Esophagus muscularis mucosa (tissue), 4 donors: ENCODE measurements around the gene PDHB.

ENCODE experiments used
- EP300 ChIP-seq: sonication (generic); formaldehyde crosslinking; IDR thresholded peaks from one replicate; pipeline ENCODE4 v1.6.1; 2017; ENCODE audit warnings: antibody characterized with exemption
- POLR2A ChIP-seq: fragments of 450-650 bp; IDR thresholded peaks from one replicate; pipeline ENCODE4 v1.6.1; 2017; ENCODE audit warnings: antibody characterized with exemption, moderate library complexity, mild to moderate bottlenecking, low read depth
- POLR2AphosphoS5 ChIP-seq, 2 donors: sonication (generic); formaldehyde crosslinking; IDR thresholded peaks; one replicate each; pipeline ENCODE4 v1.6.1; 2017; ENCODE audit warnings: antibody characterized with exemption in 2 of 2
- TF ChIP-seq, protein P1 (sequence below), 3 experiments: fragments of 200-600 bp in 2 of 3; fragments of 450-650 bp in 1 of 3; sonication (generic) in 2 of 3; IDR thresholded peaks; one replicate each; pipeline ENCODE4 v1.5.1; 2017 to 2019; ENCODE audit warnings: antibody characterized with exemption in 3 of 3, mild to moderate bottlenecking in 2 of 3, moderate library complexity in 1 of 3

DNA sequence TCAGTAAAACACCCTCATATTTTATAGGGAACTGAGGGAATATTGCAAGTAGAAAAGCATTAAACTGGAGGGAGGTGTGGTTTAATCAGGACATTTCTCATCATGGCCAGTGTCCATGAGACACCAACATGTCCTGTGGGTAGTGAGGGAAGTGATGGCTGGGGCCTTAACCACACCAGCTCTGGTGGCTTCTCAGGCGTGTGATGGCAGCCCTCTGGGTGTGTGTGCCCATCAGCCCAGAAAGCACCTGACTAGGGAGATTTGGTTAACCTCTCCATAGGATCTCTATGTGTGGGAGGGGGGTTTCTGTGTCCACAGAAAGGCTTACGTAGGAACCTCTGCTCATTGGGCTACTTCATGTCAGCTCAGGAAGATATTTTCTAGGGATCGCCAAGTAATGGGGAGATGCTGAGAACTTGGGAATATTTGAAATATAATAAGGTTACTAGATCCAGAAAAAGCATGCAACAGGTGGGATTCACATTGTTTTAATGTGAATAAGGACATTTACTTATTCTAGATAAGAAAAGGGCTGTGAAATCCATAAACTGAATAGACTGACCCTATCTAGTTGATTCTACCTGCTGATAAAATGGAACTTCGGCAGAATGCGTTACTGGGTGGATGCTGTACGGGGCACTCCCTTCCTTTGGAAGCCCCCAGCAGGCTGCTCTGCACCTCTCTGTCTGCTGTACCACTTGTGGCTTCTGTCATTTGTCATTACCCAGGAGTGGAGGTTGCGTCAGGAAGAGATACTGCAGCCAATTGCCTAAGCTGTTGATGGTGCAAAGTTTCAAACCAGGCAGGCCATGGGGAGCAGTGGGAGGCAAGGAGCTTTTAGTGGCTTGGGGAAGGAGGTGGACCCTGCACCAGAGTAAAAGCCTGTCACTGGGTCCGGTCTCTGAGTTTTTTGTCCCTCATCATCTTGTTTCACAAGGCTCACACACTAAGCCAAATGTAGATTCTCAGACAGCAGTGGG, 21.5 kb downstream of the PDHB start:
- TF ChIP-seq, protein P1, sequence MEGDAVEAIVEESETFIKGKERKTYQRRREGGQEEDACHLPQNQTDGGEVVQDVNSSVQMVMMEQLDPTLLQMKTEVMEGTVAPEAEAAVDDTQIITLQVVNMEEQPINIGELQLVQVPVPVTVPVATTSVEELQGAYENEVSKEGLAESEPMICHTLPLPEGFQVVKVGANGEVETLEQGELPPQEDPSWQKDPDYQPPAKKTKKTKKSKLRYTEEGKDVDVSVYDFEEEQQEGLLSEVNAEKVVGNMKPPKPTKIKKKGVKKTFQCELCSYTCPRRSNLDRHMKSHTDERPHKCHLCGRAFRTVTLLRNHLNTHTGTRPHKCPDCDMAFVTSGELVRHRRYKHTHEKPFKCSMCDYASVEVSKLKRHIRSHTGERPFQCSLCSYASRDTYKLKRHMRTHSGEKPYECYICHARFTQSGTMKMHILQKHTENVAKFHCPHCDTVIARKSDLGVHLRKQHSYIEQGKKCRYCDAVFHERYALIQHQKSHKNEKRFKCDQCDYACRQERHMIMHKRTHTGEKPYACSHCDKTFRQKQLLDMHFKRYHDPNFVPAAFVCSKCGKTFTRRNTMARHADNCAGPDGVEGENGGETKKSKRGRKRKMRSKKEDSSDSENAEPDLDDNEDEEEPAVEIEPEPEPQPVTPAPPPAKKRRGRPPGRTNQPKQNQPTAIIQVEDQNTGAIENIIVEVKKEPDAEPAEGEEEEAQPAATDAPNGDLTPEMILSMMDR (IDR thresholded peaks at IDR 0.05) = no peak
- TF ChIP-seq POLR2A (no peak), EP300 (no peak), POLR2AphosphoS5 (IDR thresholded peaks at IDR 0.05) (no peak)
